GM21576 (cell line): Measurements from ENCODE around the gene SPG21.
A peak's percentile ranks its signal among the peaks of the same experiment; 100 is the strongest.

ENCODE experiments used
- ATAC-seq: cut with Tn5 transposase; IDR thresholded peaks from one replicate; pipeline ENCODE4 v1.9.1; 2021; ENCODE audit warnings: mild to moderate bottlenecking, moderate library complexity; ENCODE audit not compliant: unreplicated experiment

Gene SPG21

DNA sequence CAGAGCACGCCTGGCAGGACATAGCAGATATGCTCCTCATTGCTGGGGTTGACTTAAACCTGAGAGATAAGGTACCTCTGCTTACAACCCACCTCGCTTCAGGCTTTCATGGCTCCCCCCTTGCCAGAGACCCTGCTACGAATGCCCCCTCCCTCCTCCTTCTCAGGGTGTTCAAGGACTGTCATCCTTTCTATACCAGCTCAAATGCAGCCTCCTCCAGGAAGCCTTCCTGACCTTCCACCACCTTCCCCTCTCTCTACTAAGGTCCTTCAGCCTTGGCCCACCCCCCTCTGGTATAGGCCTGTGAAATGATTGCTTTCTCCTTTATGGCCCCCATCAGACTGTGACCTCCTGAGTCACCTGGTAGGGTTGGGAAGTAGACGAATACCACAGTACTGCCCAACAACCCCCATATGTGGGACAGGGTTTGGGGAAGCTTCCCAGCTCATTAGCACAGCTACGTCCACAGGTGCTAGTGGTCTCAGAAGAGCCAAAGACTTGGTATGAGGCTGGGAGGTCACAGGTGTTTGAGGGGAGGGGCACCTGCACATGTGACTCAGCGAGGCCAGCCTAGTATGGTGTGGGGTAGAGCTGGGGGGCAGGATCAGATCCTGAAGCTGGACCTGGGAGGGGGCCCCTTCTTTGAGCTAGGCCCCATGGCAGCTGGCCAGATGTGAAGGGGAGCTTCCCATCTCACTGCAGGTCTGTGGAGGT lies 46.0 kb downstream of the SPG21 start:
- no peak for ATAC-seq

- no peak for ATAC-seq
These were observed 47.4 kb downstream of the SPG21 start for GRCh38 chr15:64942356-64942755.

DNA sequence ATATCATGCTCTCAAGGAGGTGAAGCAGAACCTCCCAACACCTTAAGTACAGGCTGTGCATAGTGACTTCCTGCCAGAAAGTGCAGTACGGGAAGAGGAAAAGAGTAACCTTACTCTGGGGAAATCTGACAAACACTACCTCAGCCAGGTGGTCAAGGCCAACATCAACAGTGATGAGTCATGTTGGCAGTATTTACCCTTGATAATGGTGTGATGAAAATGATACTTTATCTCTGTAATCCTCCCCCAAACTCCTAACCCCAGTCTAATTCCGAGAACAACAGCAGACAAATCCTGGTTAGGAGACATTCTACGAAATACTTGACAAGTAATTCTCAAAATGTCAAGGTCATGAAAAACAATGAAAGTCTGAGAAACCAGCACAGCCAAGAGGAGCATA lies 51.5 kb downstream of the SPG21 start:
- no peak for ATAC-seq

- ATAC-seq: no peak
These were observed 55.7 kb downstream of the SPG21 start for GRCh38 chr15:64934023-64934422.

- no peak for ATAC-seq
These were observed 58.3 kb downstream of the SPG21 start for GRCh38 chr15:64931381-64931780.

DNA sequence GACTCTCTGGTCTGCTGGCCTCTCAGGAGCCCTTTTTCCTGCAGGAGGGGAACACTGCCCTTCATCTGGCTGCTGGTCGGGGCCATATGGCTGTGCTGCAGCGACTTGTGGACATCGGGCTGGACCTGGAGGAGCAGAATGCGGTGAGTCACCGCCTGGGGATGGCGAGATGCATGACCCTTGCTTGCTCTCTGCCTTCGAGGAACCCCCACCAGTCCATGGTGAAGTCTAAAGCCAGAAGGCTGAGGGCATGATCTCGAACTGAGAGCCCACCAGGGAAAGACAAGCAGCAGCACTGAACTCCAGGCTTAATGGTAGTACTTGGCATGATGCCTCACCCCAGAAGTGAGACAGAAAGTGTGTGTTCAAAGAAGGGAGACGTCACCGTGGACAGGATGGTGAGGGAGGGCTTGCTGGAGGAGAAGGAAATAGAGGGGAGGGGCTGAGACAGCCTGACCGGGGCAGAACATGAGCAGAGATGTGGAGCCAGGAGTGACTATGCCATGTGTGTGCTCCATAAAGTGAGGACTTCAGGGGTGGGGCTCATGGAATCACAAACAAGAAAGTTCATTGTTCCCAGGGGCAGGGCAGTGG lies 58.8 kb downstream of the SPG21 start:
- no peak for ATAC-seq

GRCh38 chr15:64930019-64930652 lies 59.6 kb downstream of the SPG21 start:
- ATAC-seq: peak; percentile 75

- no peak for ATAC-seq
These were observed 61.0 kb downstream of the SPG21 start for GRCh38 chr15:64928626-64929220.

GRCh38 chr15:64926661-64927060 lies 63.1 kb downstream of the SPG21 start:
- no peak for ATAC-seq

- ATAC-seq: no peak
These were observed 64.1 kb downstream of the SPG21 start for GRCh38 chr15:64925335-64926330.

GRCh38 chr15:64923546-64923945 lies 66.2 kb downstream of the SPG21 start:
- no peak for ATAC-seq

DNA sequence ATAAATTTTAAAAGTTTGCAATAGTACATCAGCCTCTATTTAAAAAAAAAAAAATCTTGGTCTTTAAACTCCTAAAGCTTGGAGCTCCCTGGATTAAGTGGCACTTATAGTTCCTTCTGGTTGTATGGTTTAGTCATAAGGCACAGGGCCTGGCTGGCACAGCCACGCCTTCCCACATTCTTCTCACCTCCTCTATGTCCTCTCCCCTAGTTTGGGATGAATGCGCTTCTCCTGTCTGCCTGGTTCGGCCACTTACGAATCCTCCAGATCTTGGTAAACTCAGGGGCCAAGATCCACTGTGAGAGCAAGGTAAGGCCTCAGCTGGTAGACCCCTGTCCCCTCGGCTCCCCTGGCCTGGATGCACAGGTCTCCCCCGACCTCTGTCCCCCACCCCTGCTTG lies 68.0 kb downstream of the SPG21 start:
- no peak for ATAC-seq

DNA sequence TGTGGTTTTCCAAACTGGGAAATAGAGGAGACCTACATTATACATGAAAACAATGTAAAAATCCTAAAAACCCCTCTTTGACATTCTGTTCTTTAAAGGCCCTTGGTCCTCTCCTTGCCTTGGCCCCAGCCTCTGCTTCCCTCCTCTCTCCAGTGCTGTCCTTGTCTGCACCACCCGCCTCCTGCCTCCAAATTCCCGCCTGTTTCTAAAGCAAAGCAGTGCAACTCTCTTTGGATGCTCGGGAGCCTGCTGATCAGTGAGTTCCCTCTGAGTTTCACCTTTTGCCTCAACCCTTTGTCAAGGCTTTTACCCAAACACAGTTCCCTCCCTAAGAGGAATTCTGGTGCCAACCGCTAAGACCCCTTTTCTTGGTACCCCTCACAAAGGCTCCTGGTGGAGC lies 70.0 kb downstream of the SPG21 start:
- no peak for ATAC-seq

DNA sequence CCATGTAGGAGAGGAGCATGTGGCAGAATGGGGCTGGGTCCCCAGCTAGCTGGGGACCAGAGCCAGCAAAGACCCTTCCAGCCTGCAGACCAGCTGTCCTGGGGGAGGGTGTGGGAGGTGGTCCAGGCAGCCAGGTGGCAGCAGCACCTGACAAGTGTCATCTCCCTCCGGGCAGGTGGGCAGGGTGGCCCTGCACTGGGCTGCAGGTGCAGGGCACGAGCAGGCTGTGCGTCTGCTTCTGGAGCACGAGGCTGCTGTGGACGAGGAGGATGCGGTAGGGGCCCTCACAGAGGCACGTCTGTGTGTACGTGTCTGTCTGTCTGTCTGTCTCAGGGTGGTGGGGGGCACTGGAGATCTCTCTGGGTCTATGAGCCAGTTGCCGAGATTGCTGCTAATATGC lies 72.5 kb downstream of the SPG21 start:
- no peak for ATAC-seq

DNA sequence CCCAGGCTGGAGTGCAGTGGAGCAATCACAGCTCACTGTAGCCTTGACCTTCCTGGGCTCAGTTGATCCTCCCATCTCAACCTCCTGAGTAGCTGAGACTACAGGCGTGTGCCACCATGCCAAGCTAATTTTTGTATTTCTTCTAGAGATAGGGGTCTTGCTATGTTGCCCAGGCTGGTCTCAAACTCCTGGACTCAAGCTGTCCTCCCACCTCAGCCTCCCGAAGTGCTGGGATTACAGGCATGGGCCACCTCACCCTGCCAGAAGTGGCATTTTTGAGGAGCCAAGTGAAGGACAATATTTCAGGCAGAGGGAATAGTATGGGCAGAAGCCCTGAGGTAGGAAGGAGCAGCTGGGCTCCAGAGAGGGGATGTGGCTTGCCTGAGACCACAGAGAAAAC lies 73.3 kb downstream of the SPG21 start:
- ATAC-seq: no peak

DNA sequence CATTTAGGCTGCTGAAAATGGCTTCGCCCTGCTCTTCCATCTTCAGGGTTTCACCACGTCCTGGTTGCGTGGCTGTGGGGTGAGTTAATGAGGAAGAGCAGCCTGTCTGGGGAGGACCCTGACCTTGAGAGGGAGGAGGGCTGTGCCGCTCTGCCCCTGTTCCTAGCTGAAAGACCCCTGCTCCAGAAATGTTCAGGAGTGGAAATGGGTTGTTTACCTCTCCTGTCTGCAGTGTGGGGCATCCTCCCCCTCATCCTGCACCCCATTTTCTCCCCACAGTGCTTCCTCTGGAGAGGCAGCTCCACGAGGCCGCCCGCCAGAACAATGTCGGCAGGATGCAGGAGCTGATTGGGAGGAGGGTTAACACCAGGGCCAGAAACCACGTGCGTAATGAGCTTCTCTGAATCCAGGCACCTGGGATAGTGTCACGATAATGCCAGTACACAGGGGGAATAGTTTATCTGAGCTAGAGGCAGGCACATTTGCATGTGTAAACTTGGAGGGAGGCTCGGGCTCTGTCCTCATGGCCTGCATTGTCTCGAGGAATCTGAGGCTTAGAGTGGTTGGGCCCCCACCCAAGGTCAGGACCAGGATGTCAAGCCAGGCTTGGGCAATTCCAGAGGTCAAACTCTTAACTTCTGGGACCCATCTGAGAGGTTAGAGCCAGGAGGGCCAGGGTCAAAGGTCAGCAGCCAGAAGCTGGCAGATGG lies 74.0 kb downstream of the SPG21 start:
- ATAC-seq: no peak
